GM19025 (cell line): ENCODE measurements around the gene TGM6.

ENCODE experiments used
- ATAC-seq: cut with Tn5 transposase; IDR thresholded peaks from one replicate; pipeline ENCODE4 v1.9.1; 2021; ENCODE audit warnings: mild to moderate bottlenecking, low read depth, moderate library complexity; ENCODE audit not compliant: unreplicated experiment

The TGM6 gene

DNA sequence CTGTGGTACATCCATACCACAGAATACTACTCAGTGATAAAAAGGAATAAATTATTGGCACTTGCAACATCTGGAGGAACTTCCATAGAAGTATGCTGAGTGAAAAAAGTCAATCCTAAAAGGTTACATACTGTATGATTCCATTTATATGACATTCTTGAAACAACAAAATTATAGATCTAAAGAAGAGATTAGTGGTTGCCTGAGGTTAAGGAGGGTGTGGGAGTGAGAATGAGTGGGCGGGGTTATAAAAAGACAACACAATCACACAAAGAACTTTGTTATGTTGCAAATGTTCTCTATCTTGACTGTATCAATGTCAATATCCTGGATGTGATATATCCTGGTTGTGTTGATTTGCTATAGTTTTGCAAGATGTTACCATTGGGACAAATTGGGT is 68.7 kb downstream of the TGM6 start:
- ATAC-seq = no peak

DNA sequence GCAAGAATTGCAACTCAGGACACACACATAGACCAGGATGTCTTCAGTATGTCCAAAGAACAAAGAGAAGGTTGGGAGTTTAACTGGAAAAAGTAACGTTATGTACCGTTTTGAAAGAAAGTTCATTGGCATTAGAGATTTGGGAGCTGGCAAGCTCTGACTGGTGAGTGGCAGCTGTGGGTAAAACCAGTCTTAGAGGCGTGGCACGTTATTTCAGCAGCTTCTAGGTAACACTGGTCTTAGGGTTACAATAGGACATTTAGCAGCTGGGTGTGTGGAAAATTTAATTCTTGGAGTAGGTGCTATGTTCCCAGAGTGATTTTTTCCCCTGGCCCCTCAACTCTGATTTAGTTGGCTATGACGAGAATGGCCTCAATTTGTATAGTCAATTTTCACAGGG is 70.7 kb downstream of the TGM6 start:
- no peak for ATAC-seq

DNA sequence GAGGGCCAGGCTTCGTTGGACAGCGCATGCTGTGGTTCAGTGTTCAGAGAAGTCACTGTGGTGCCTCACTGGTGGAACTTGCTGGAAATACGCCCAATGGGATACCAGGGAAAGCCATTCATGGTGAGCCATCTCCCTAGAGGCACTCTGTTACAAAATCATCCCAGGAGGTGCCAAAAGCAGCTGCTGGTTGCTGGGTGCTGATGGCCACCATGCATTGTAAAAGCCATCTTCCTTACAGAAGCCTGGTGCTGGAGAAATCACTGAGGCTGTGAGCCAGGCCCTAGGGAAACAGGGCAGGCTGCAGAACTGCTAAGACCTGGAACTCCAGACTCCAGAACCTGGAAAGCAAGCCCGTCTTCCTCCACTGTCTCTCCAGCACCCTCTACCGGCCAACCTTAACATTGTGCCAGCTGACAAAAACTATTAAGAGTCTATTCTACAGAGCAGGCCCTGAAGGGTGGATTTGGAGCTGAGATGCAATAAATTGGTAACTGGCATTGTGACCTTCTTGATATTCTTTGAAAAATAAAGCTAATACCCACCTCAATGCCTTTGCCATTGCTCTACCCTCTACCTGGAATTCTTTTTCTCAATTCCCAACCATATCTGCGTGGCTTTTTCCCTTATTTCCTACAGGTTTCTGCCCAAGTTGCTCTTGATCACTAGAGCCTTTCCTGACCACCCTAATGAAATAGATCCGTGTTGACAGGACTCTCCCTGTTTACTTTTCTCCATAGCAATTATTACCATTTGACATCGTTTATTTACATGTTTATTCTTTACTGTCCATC is 71.4 kb downstream of the TGM6 start:
- ATAC-seq = no peak

DNA sequence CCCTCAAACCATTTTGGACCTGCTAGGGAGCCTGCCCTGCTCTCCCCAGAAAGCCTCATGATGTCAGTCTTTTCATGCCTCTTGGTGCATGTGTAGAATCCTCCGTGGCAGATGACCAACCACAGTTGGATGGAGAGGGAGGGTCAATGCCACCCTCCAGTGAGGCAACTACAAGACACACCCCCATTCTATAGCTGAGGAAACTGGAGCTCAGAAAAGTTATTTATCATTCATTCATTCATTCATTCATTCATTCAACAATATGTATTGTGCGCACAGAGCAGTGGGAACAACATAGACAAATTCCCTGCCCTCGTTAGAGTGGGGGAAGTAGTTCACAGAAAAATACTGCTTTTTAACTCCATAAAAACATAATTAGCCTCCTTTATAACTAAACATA is 73.1 kb downstream of the TGM6 start:
- ATAC-seq = no peak

DNA sequence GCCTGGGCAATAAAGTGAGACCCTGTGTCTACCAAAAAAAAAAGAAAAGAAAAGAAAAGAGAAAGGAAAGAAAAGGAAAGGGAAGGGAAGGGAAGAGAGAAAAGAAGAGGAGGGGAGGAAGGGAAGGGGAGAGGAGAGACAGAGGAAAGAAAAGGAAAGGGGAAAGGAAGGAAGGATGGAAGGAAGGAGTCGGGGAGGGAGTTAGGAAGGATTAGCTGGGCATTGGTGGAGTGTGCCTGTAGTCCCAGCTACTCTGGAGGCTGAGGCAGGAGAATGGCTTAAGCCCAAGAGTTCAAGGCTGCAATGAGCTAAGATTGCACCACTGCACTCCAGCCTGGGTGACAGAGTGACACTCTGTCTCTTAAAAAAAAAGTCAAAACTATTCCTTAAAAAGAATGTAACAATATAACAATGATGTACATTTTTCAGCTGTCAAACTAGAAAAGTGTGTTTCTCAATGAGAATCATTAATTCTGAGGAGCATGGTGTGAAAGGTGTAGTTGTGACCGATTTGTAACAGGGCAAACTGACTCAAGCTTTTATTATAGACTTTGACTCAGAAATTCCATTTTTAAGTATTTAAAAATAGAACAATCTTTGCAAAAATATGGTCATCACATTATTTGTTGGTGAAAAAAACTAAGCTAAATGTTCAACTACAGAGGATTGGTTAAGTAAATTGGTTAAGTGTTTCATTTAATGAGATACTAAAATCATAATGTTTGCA is 75.2 kb downstream of the TGM6 start:
- ATAC-seq = no peak

DNA sequence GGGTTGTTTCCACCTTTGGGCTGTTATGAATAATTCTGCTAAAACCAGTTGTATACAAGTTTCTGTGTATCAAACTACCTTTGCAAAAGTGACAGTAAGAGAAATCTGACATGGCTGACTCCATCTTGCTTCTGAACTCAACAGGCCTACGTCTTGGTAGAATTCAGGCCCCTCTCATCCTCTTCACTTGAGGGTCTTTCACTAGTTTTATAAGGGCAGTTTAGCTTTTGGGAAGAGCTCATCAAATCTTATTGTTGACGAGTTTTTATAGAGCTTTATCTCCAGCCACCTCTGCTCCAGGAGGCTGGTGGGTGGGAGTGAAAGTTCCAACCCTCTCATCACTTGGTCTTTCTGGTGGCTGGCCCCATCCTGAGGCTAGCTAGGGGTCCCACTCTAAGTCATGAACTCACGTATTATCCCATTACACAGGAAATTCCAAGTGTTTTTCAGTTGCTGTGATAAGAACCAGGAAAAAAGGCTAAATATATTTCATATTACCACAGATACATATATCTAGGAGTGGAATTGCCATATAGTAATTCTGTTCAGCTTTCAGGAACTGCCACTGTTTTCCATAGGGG is 78.3 kb downstream of the TGM6 start:
- no peak for ATAC-seq

DNA sequence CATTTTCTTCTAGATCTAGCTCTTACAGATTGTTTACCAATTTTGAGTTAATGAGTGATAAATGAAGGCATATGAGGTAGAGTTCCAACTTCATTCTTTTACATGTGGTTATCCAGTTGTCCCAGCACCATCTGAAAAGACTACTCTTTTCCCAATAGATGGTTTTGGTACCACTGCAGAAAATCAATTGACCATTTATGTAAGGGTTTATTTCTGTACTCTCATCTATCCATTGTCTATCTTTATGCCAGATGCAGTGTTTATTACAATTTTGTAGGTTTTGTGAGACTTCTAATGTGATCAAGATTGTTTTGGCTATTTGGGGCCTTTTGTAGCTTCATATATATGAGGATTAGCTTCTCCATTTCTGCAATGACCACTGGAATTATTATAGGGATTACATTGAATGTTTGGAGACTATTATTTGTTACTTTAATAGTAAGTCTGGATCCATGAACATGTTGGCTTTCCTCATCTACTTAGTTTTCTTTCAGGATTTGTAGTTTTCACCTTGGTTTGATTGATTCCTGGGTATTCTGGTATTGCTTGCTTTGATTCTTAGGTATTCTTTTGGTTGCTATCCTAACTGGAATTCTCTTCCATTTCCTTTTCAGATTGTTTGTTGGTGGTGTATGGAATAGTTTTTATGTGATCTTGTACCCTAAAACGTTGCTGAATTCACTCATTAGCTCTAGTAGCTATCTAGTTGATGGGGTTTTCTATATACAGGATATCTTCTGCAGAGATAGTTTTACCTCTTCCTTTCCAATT is 79.5 kb downstream of the TGM6 start:
- no peak for ATAC-seq

DNA sequence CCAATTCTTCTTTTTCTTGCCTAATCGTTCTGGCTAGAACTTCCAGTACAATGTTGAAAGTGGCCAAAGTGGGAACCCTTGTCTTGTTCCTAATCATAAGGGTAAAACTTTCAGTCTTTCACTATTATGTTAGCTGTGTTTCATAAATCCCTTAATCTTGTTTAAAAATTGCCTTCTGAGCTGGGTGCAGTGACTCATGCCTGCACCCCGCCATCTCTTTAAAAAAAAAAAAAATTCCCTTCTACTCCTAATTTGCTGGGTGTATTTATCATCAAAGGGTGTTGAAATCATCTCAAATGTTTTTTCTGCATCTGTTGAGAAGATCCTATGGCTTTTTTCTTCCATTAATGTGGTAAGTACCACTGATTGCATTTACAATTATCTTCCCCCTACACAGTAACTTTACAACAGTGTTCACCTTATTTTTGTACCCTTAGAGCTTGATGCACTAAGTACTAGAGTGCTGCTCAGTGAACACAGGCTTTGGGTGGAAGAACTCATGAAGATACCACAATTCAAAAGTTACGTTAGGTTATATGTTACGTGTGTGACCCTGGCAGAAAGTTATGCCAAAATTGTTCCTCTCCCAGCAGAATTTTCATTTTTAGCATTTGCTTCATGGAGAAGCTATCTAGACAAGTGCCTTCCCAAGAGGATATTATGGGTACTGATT is 80.2 kb downstream of the TGM6 start:
- no peak for ATAC-seq

DNA sequence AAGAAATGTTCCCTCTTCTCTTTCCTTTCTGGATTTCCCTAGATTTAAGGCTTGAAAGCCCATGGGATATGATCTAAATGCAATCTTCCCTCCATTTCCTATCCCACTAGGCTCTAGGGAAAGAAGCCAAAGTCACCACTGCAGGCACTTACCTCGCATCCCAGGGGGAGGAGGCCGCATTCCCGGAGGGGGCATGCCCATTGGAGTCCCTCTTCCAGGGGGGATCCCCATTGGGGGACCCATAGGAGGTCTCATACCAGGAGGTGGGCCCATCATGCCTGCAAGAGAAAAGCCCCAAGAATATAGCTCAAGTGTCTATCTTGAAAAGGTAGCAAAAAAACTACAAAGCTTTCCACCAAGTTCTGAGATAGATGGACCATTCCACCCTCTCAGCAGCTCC is 81.8 kb downstream of the TGM6 start:
- ATAC-seq = no peak

DNA sequence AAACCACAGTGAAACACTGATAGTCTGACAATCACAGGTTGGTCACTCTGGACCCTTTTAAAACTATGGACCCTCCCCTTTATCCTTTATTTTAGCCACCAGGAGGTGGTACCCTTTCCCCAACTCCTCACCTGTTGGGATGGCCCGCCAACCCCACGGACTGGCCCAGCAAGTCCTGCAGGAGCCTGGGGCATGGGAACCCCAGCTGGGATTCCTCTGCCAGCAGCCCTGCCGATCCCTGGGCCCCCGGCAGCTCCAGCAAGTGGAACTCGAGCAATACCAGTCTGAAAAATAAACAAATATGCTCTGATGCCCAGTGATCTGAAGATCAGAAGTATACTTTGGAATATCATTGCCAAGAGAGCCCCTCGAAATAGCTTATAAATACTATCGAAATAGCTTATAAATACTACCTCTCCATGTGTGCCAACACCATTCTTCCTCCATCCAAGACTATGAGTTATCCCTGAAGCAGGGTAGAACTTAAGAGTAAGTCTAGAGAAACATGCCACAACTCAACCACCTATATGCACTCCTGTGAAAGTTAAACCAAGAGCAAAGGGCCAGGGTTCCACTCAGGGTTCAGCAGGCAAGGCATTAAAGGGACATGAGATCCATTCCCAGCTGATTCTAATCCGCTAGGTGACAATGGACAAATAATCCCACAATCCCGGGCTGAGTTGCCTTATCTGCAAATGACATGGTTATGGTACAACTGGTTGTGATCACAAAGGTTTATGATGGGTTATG is 83.1 kb downstream of the TGM6 start:
- no peak for ATAC-seq

DNA sequence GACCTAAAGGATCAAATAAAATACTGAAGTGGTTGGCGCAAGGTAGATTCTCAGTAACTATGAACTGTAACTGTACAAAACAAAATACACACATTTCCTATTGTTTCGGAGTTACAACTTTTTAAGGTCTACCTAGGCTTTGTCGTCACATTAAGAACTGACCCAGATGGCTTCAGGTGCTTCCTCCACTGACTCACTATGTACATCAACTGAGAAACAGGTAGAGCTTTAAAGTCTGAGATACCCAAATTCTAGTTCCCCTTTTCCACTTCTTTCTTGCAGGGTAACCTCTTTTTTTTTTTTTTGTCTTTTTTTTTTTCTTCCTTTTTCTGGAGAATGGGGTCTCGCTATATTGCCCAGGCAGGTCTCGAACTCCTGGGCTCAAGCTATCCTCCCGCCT is 84.4 kb downstream of the TGM6 start:
- no peak for ATAC-seq

DNA sequence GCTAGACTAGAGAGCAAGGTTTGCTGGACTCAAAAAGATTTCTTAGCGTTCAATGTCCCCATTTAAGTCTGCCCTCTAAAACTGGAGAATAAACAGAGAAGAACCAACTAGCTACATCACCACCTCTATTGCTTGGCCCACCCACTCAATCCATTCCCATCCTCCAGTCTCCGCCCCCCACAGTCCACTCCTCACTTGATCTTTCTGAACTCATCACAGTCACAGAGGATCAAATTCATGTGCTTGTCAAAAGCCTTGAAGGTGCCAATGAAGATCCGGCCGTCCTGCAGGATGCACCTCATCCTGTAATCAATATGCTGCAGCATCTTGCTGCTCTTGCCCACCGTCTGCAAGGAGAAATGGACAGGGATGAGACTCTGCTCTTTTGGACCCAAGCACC is 86.7 kb downstream of the TGM6 start:
- no peak for ATAC-seq

DNA sequence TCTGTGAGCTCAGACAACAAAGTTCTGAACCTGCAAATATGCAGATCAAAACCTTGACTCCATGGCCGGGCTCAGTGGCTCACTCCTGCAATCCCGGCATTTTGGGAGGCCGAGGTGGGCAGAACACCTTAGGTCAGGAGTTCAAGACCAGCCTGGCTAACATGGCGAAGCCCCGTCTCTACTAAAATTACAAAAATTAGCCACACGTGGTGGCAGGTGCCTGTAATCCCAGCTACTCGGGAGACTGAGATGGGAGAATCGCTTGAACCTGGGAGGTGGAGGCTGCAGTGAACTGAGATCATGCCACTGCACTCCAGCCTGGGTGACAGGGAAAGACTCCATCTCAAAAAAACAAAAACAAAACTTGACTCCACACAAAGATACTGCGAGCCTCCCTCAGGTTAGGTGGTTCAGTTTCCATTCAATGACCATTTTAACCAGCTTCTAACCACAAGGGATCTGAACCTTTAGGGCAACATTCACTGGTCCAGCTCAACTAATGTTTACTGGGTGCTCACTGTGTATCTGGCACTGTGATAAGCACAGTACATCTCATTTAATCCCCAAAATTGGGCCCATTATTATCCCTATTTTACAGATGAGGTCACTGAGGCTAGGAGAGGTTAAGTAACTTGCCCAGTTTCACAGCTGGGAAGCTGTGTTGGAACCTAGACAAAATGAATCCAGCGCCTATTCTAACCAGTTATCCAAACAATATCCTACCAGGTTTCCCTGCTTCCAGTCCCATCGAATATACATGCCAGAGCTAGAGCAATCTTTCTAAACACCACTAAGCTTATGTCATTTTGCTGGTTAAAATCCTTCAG is 88.1 kb downstream of the TGM6 start:
- ATAC-seq = no peak

DNA sequence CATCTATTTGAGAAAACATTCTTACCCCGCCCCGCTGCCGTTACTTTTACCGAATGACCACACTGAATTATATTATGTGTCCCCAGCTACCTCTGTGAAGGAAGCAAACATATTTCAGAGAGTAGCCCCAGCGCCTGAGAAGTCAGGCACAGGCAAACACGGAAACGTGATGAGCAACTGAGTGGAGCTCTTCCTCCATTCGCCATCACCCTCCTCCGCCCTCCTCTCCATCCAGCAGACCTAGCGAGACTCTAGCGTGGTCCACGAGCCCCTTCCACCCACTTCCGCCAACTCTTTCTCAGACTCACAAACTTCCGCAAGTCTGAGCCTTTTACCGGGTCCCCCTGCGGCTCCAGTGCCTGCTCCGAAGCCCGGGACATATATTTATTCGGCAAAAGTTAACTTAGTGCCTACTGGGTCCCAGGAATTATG is 89.3 kb downstream of the TGM6 start:
- ATAC-seq = no peak

DNA sequence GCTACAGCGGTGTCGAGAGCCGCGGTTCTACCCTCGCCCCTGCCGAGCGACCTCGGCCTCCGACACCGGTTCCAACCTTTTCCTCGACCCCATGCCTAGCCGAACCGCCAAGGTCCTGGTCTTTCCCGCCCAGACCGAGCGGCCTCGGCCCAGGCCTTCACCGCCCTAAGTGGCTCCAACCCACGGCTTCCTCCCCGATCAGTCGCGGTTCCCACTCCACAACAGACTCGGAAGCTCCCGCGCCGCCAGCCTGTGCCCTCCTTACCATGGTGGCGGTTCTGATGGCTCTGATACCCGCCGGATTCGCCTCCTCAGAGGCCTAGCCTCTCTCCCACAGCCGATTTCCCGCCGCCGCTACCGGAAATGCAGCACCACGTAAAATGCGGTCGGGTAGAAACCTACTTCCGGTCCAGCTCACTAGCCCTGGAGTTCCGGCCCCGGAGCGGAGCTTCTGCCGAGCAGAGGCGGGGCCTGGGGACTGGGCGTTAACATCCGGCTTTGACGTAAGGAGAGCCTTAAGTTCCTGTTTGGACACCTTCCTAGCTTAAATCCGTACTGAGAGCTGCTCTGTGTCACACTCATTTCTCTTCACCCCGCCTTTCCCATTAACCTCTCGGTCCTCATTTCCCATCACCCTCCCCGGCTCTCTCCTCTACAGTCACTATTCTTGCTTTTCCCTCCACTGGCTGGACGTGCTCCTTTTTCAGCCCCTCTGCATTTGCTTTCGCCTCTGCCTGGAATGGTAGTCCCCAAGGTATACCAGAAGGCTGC is 89.9 kb downstream of the TGM6 start, which contains the start of gene SNRPB:
SNRPB (minus strand) TSS at position 367 of the 771 bp plus-strand sequence; CDS start at position 268, 99 bp downstream.
- ATAC-seq = peak; percentile 97

DNA sequence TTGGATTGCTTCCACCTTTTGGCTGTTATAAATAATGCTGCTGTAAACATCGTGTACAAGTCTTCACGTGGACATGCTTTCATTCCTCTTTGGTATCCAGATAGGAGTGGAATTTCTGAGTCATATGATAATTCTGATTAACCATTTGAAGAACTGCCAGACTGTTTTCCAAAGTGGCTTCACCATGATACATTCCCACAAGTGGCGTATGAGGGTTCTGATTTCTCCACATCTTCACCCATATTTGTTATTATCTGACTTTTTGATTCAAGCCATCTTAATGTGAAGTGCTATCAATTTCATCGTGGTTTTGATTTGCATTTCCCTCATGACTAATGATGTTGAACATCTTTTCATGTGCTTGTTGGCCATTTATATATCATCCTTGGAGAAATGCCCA is 92.8 kb downstream of the TGM6 start:
- ATAC-seq = no peak

DNA sequence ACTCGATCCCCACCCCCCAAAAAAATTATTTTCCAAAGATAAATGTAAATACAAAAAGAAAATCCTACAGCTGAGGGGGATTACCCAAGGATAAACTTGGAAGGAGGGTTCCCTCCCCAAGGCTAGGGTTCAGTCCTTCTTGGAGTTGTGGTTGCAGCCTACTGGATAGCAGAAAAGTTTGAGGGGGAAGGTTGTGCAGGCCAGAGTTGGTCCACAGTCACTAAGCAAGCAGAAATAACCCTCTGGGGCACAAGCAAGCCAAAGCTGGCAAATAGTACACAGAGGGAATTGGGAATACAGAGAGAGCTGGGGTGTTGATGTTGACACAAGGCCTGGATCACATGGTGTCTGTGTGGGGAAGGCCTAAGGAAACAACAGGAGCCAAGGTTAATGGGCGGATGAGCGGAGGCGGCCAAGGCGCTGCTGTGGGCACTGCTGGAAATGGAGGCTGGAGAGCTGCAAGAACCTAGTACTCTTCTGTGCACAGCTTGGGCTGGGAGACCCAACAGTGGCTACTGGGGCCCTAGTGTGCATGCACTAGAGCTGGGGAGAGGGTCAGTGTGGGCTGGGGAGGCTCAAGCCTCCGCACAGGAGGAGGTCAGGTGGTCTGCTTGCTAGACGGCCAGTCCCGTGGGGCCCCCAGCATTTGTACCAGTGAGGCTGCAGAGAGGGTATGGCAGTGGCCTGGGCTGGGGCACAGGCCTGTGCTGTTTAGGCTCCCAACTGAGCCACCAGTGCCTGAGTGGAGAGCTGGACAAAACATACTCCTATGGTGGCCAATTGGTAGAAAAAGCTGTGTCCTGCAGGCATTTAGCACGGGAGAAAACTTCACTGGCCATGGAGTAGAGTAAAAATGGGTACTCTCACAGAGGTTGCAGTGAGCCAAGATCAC is 95.4 kb downstream of the TGM6 start:
- no peak for ATAC-seq
